Sigmoid colon (tissue), 7 donors: ENCODE results near the gene NDST4. TPM values are rescaled to one million over a fixed set of nuclear protein-coding genes. Genes with fewer than 3 reads are reported as not detected.

Experiments
- DNase-seq: peaks from one replicate; pipeline ENCODE4 v3.0.0-alpha.2; 2019
- H3K27ac ChIP-seq, 4 donors: fragments of 200-600 bp; sonication (generic); one replicate each; pipeline ENCODE4 v1.5.1; 2016 to 2019; ENCODE audit warnings: mild to moderate bottlenecking in 1 of 4
- H3K27me3 ChIP-seq, 3 donors: fragments of 200-600 bp; sonication (generic); one replicate each; pipeline ENCODE4 v1.5.1; 2019; ENCODE audit warnings: mild to moderate bottlenecking in 1 of 3
- H3K36me3 ChIP-seq, 4 donors: fragments of 200-600 bp; sonication (generic); one replicate each; pipeline ENCODE4 v1.5.1; 2016 to 2019
- H3K4me1 ChIP-seq, 4 donors: fragments of 200-600 bp; sonication (generic); one replicate each; pipeline ENCODE4 v1.5.1; 2017 to 2019
- H3K4me3 ChIP-seq, 4 donors: fragments of 200-600 bp; sonication (generic); one replicate each; pipeline ENCODE4 v1.5.1; 2017 to 2019; ENCODE audit warnings: mild to moderate bottlenecking in 2 of 4, moderate library complexity in 1 of 4
- H3K9me3 ChIP-seq, 4 donors: fragments of 200-600 bp in 3 of 4; sonication (generic) in 3 of 4; one replicate each; pipeline versions ENCODE4 v1.5.1 to v1.6.1; 2013 to 2019
- EP300 ChIP-seq, 4 donors: sonication (generic); formaldehyde crosslinking; IDR thresholded peaks; one replicate each; pipeline ENCODE4 v1.6.1; 2017; ENCODE audit warnings: antibody characterized with exemption in 4 of 4
- POLR2A ChIP-seq, 2 donors: fragments of 450-650 bp; IDR thresholded peaks; one replicate each; pipeline ENCODE4 v1.6.1; 2016; ENCODE audit warnings: antibody characterized with exemption in 2 of 2, mild to moderate bottlenecking in 2 of 2, moderate library complexity in 2 of 2
- POLR2AphosphoS5 ChIP-seq, 4 donors: sonication (generic); formaldehyde crosslinking; IDR thresholded peaks; one replicate each; pipeline ENCODE4 v1.6.1; 2017; ENCODE audit warnings: antibody characterized with exemption in 4 of 4
- WGBS, 2 donors: extraction: QIAGEN DNeasy Blood & Tissue Kit; methylation state at CpG; one replicate each; pipeline ENCODE4 v1.1.7; 2013; 5-methylcytosine and 5-hydroxymethylcytosine counted together
- intact Hi-C: fragments of 100-400 bp; cut with DNase I; formaldehyde crosslinking; loops from one replicate; pipeline ENCODE4 v1.15.1; 2023
- polyA plus RNA-seq, 3 donors: library from polyadenylated mRNA; stranded (reverse); fragments of 200-250 nt; gene quantifications; one replicate each; pipeline ENCODE4 v1.2.3, GENCODE V29; 2013
- total RNA-seq, 4 donors: library from RNA; depleted of rRNA; stranded (reverse); fragments of >200 nt; gene quantifications; one replicate each; pipeline ENCODE4 v1.1.0, GENCODE V29; 2016
- TF ChIP-seq, protein P1 (sequence below), 4 experiments: fragments of 450-650 bp in 3 of 4; fragments of 200-600 bp in 1 of 4; IDR thresholded peaks; one replicate each; pipeline ENCODE4 v1.5.1; 2016 to 2019; ENCODE audit warnings: antibody characterized with exemption in 4 of 4, mild to moderate bottlenecking in 3 of 4, moderate library complexity in 2 of 4
- donor health status: healthy with polysubstance abuse.
- donor health status: Bipolar disorder and iron deficiency.
- donor health status: healthy.

The NDST4 gene
- total and polyA plus RNA-seq, 7 donors: 0.03 to 1.1 (median 0.54) TPM; not detected in 2

DNA sequence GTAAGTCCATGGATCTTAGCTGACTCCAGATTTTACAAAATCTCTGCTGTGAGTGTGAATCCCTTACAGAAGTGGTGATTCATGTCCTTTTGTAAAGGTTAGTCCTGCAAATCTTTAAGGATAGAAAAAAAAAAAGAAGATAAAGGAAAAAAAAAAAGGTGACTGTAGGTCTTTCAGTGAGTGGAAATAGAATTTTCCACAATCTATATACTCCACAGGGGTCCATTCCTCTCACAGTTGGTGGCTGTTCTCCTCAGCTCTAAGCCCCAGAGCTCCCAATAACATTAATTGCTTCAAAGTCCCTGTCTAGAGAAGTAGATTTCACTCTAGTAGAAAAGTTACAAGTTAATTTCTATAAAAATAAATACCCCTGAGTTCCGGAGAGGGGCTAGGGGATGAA lies 189.1 kb downstream of the NDST4 start:
- WGBS, 2 donors: 86 to 94% methylated on average over 1 of the region's 1 CpG
- H3K9me3 ChIP-seq: no peaks in the 10 kb centered on the region
- TF ChIP-seq POLR2AphosphoS5 (IDR thresholded peaks at IDR 0.05) (no peak), POLR2A (IDR thresholded peaks at IDR 0.05) (no peak), EP300 (IDR thresholded peaks at IDR 0.05) (no peak)
- TF ChIP-seq, protein P1, sequence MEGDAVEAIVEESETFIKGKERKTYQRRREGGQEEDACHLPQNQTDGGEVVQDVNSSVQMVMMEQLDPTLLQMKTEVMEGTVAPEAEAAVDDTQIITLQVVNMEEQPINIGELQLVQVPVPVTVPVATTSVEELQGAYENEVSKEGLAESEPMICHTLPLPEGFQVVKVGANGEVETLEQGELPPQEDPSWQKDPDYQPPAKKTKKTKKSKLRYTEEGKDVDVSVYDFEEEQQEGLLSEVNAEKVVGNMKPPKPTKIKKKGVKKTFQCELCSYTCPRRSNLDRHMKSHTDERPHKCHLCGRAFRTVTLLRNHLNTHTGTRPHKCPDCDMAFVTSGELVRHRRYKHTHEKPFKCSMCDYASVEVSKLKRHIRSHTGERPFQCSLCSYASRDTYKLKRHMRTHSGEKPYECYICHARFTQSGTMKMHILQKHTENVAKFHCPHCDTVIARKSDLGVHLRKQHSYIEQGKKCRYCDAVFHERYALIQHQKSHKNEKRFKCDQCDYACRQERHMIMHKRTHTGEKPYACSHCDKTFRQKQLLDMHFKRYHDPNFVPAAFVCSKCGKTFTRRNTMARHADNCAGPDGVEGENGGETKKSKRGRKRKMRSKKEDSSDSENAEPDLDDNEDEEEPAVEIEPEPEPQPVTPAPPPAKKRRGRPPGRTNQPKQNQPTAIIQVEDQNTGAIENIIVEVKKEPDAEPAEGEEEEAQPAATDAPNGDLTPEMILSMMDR (IDR thresholded peaks at IDR 0.05): no peak
- no peaks in the 10 kb centered on the region for H3K4me1 ChIP-seq
- no peaks in the 10 kb centered on the region for H3K36me3 ChIP-seq
- H3K27me3 ChIP-seq: no peaks in the 10 kb centered on the region
- no peak overlapping the region for H3K4me3 ChIP-seq
- no peak overlapping the region for H3K27ac ChIP-seq
- intact Hi-C loops: no loop called here
- DNase-seq: no peak

DNA sequence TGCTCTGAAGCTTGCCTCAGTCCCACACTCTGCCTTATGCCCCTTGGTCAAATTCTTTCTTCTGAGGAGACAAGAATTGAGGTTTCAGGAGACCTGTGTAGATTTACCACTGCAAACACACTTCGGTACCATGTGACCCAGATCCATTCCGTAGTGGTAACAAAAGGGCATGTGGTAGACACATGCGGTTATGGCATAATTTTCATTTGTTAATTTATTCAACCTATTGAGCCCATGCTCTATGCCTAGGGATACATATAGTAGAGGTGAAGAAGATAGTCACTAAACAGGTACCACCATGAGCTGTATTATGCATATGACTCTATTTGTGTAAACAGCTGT lies 190.9 kb downstream of the NDST4 start:
- WGBS, 2 donors: 52 to 87% methylated on average over 3 of the region's 3 CpGs
- Histone ChIP-seq H3K9me3 (no peaks in the 10 kb centered on the region), H3K27ac (no peak overlapping the region), H3K4me3 (no peak overlapping the region), H3K36me3 (no peaks in the 10 kb centered on the region), H3K27me3 (no peaks in the 10 kb centered on the region), H3K4me1 (no peaks in the 10 kb centered on the region)
- DNase-seq: no peak
- TF ChIP-seq, protein P1 (IDR thresholded peaks at IDR 0.05): no peak
- TF ChIP-seq POLR2A (IDR thresholded peaks at IDR 0.05) (no peak), POLR2AphosphoS5 (IDR thresholded peaks at IDR 0.05) (no peak), EP300 (IDR thresholded peaks at IDR 0.05) (no peak)
- intact Hi-C loops: no loop called here

DNA sequence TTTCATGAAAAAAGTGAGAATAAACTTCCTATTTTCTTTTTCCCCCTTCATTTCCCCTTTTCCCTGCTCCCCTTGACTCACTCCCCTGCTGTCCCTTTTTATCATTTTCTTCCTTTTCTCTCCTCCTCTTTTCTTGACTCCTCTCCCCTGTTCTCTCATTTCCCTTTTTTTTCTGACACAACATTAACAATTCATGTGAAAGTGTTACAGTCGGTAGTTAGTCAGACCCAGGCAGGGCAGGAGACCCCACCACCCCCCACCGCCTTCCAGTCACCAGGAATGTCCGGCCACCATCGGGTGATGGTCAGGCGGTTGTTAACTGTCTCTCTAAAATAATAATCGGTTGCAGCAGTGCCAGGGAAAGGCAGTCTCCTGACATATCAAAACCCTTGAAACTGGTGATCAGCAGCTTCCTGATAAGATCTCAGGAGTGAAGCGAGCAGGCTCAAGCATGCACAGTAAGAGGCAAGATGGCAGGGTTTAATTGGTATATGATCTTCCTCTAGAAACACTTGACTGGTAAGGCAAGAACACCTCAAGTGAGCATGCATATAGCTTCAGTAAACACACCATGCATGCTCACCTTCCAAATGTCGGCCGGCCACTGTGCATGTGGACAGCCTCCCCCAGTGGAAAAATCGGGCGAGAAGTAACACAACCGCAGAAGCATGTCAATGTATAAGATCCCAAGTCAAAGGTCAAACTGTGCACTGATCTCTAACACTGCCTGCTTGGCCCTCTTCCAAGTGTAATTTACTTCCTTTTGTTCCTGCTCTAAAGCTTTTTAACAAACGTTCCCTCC lies 191.4 kb downstream of the NDST4 start:
- Histone ChIP-seq H3K27ac (no peak overlapping the region), H3K9me3 (no peaks in the 10 kb centered on the region), H3K27me3 (no peaks in the 10 kb centered on the region), H3K4me3 (no peak overlapping the region), H3K4me1 (no peaks in the 10 kb centered on the region), H3K36me3 (no peaks in the 10 kb centered on the region)
- DNase-seq: no peak
- TF ChIP-seq EP300 (IDR thresholded peaks at IDR 0.05): no peak
- TF ChIP-seq POLR2A (IDR thresholded peaks at IDR 0.05): no peak
- TF ChIP-seq, protein P1 (IDR thresholded peaks at IDR 0.05): no peak
- TF ChIP-seq POLR2AphosphoS5 (IDR thresholded peaks at IDR 0.05): no peak
- WGBS, 2 donors: 51 to 75% methylated on average over 13 of the region's 13 CpGs
- intact Hi-C loops: no loop called here

DNA sequence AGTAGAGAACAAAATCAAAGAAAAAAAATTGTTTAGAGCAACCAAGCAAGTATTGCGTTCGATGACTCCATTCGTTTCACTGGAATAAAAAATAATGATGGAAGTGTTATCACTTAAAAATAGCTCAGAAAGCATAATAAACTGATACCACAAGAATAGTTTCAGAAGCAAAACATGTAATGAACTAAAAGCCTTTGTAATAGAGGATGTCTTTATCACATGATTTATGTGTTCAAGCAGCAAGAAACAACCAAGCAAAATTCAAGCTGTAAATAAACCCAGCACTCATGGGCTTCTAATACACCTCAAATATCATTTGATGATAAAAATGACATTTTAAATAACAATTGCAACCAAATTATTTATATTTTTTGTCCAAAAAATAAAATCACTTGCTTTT lies 192.2 kb downstream of the NDST4 start:
- intact Hi-C loops: no loop called here
- Histone ChIP-seq H3K36me3 (no peaks in the 10 kb centered on the region), H3K27ac (no peak overlapping the region), H3K4me3 (no peak overlapping the region), H3K27me3 (no peaks in the 10 kb centered on the region), H3K9me3 (no peaks in the 10 kb centered on the region), H3K4me1 (no peaks in the 10 kb centered on the region)
- WGBS, 2 donors: 60 to 63% methylated on average over 3 of the region's 3 CpGs
- TF ChIP-seq EP300 (IDR thresholded peaks at IDR 0.05): no peak
- no peak for TF ChIP-seq POLR2AphosphoS5 (IDR thresholded peaks at IDR 0.05)
- TF ChIP-seq POLR2A (IDR thresholded peaks at IDR 0.05): no peak
- TF ChIP-seq, protein P1 (IDR thresholded peaks at IDR 0.05): no peak
- no peak for DNase-seq

DNA sequence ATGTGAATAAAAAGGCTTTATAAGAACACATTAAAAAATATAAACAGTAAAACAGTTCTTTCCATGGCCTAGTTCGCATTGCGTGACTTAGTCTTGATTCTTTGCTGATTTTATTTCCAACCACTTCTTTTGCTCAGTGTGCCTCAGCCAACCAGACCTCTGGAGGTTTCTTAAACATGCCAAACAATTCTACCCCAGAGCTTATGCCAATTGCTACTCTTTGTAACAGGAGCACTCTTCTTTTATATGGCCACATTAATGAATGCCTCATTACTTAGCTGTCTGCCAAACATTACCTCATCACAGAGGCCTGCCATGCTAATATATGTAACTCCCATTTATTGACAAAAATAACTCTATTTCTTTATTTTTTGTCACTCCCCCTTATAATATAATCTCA lies 202.3 kb downstream of the NDST4 start:
- DNase-seq: no peak
- WGBS, 2 donors: 93 to 94% methylated on average over 2 of the region's 2 CpGs
- TF ChIP-seq POLR2AphosphoS5 (IDR thresholded peaks at IDR 0.05): no peak
- TF ChIP-seq, protein P1 (IDR thresholded peaks at IDR 0.05): no peak
- no peak for TF ChIP-seq EP300 (IDR thresholded peaks at IDR 0.05)
- no peak for TF ChIP-seq POLR2A (IDR thresholded peaks at IDR 0.05)
- Histone ChIP-seq H3K9me3 (no peaks in the 10 kb centered on the region), H3K4me3 (no peak overlapping the region), H3K4me1 (no peaks in the 10 kb centered on the region), H3K27ac (no peak overlapping the region), H3K27me3 (no peaks in the 10 kb centered on the region), H3K36me3 (no peaks in the 10 kb centered on the region)
- intact Hi-C loops: no loop called here
